Upper lobe of right lung (tissue), 1 donor: ENCODE measurements around the gene LRP2. TPM values are rescaled to one million over a fixed set of nuclear protein-coding genes. Genes with fewer than 3 reads are reported as not detected.

ENCODE experiments used
- ATAC-seq: fragments of 200-7000 bp; cut with Tn5 transposase; one replicate; pipeline ENCODE4 v1.9.1; 2020; ENCODE audit warnings: mild to moderate bottlenecking, moderate library complexity
- DNase-seq: peaks from one replicate; pipeline ENCODE4 v3.0.0-alpha.2; 2020
- H3K27ac ChIP-seq: fragments of 200-600 bp; one replicate; pipeline ENCODE4 v1.8.0; 2022
- H3K27me3 ChIP-seq: fragments of 200-600 bp; one replicate; pipeline ENCODE4 v1.8.0; 2022; ENCODE audit warnings: mild to moderate bottlenecking
- H3K36me3 ChIP-seq: fragments of 200-600 bp; one replicate; pipeline ENCODE4 v1.8.0; 2022
- H3K4me1 ChIP-seq: fragments of 200-600 bp; one replicate; pipeline ENCODE4 v1.8.0; 2022
- H3K4me3 ChIP-seq: fragments of 200-600 bp; one replicate; pipeline ENCODE4 v1.8.0; 2022; ENCODE audit warnings: mild to moderate bottlenecking
- H3K9me3 ChIP-seq: fragments of 200-600 bp; one replicate; pipeline ENCODE4 v1.8.0; 2022
- CTCF ChIP-seq: fragments of 200-600 bp; IDR thresholded peaks from one replicate; pipeline ENCODE4 v1.8.0; 2022; ENCODE audit warnings: antibody characterized with exemption
- intact Hi-C: fragments of 100-400 bp; cut with DNase I; formaldehyde crosslinking; loops from one replicate; pipeline ENCODE4 v1.11.0; 2022
- total RNA-seq: library from RNA; stranded (reverse); fragmentation: NEBNext Ultra II Directional; extraction: Animal tissue kit (Norgen Biotek cat#: 25700); gene quantifications from one replicate; pipeline ENCODE4 v1.2.1, GENCODE V29; 2021
- donor health status: DM: no; HTN: yes; CAD: no; lungs with severe emphysema.

LRP2 gene
- total RNA-seq, 1 donor from 2014 or later, result 36.6 TPM

GRCh38 chr2:169091761-169092519 lies 270.4 kb downstream of the LRP2 start:
- H3K4me1 ChIP-seq, result peaks cover 12% of the 10 kb centered on the region
- no peak for TF ChIP-seq CTCF
- no peaks in the 10 kb centered on the region for H3K27me3 ChIP-seq
- DNase-seq, result peak; percentile 67
- intact Hi-C loops, result no loop called here
- H3K9me3 ChIP-seq, result no peaks in the 10 kb centered on the region
- no peaks in the 10 kb centered on the region for H3K36me3 ChIP-seq
- no peak overlapping the region for H3K4me3 ChIP-seq
- ATAC-seq, result peak; percentile 67
- H3K27ac ChIP-seq, result peak overlapping the region; percentile 7

- TF ChIP-seq CTCF, result no peak
- intact Hi-C loops, result no loop called here
- H3K4me3 ChIP-seq, result no peak overlapping the region
- H3K9me3 ChIP-seq, result no peaks in the 10 kb centered on the region
- no peak for ATAC-seq
- H3K27ac ChIP-seq, result peak overlapping the region; percentile 7
- no peaks in the 10 kb centered on the region for H3K36me3 ChIP-seq
- H3K4me1 ChIP-seq, result peaks cover 12% of the 10 kb centered on the region
- H3K27me3 ChIP-seq, result no peaks in the 10 kb centered on the region
- no peak for DNase-seq
Observed at GRCh38 chr2:169091256-169091655, 271.1 kb downstream of the LRP2 start.

GRCh38 chr2:169090133-169090820 lies 272.1 kb downstream of the LRP2 start:
- no peaks in the 10 kb centered on the region for H3K27me3 ChIP-seq
- H3K9me3 ChIP-seq, result peaks cover 3% of the 10 kb centered on the region
- intact Hi-C loops, result no loop called here
- no peaks in the 10 kb centered on the region for H3K36me3 ChIP-seq
- DNase-seq, result no peak
- ATAC-seq, result no peak
- H3K27ac ChIP-seq, result no peak overlapping the region
- no peak overlapping the region for H3K4me3 ChIP-seq
- TF ChIP-seq CTCF, result no peak
- H3K4me1 ChIP-seq, result peaks cover 12% of the 10 kb centered on the region

GRCh38 chr2:169089182-169089581 lies 273.2 kb downstream of the LRP2 start:
- H3K27ac ChIP-seq, result no peak overlapping the region
- no peaks in the 10 kb centered on the region for H3K36me3 ChIP-seq
- peaks cover 6% of the 10 kb centered on the region for H3K9me3 ChIP-seq
- no peak for ATAC-seq
- no peaks in the 10 kb centered on the region for H3K27me3 ChIP-seq
- peaks cover 12% of the 10 kb centered on the region for H3K4me1 ChIP-seq
- no peak overlapping the region for H3K4me3 ChIP-seq
- TF ChIP-seq CTCF, result no peak
- DNase-seq, result no peak
- intact Hi-C loops, result no loop called here

GRCh38 chr2:169087757-169088379 lies 274.5 kb downstream of the LRP2 start:
- ATAC-seq (peak; percentile 2), DNase-seq (no peak)
- Histone ChIP-seq H3K9me3 (peaks cover 6% of the 10 kb centered on the region), H3K4me3 (no peak overlapping the region), H3K36me3 (no peaks in the 10 kb centered on the region), H3K4me1 (peaks cover 12% of the 10 kb centered on the region), H3K27ac (no peak overlapping the region), H3K27me3 (no peaks in the 10 kb centered on the region)
- TF ChIP-seq CTCF, result no peak
- intact Hi-C loops, result no loop called here
